H1 (cell line): ENCODE results near the gene PITX1. TPM values are rescaled to one million over a fixed set of nuclear protein-coding genes. Genes with fewer than 3 reads are reported as not detected.

Experiments used
- CTCF ChIP-seq, 3 experiments: IDR thresholded peaks; 1 replicate in 2 of 3; 2 replicates in 1 of 3; pipeline versions ENCODE4 v1.5.1 to v1.6.1; 2011; ENCODE audit warnings: low read length in 3 of 3, mild to moderate bottlenecking in 3 of 3, inconsistent platforms in 2 of 3, low read depth in 1 of 3, moderate library complexity in 1 of 3; ENCODE audit not compliant: insufficient read depth in 1 of 3; ENCODE audit errors: control extremely low read depth in 1 of 3
- HDAC6 ChIP-seq: IDR thresholded peaks from one replicate; pipeline ENCODE4 v1.7.1; 2012; ENCODE audit warnings: low read depth, mild to moderate bottlenecking, inconsistent platforms, low read length, moderate library complexity
- KDM1A ChIP-seq: fragments of 200-600, 300-600 bp; sonication (generic); IDR thresholded peaks from 2 replicates; pipeline ENCODE4 v1.7.1; 2016; ENCODE audit warnings: mild to moderate bottlenecking, low read length, borderline replicate concordance
- MAX ChIP-seq: IDR thresholded peaks from 2 replicates; pipeline ENCODE4 v1.6.1; 2012; ENCODE audit warnings: inconsistent platforms
- POLR2A ChIP-seq, 2 experiments: IDR thresholded peaks; 1 replicate in 1 of 2; 2 replicates in 1 of 2; pipeline ENCODE4 v1.6.1; 2011; ENCODE audit warnings: low read depth in 2 of 2, low read length in 2 of 2, mild to moderate bottlenecking in 2 of 2; ENCODE audit errors: control extremely low read depth in 1 of 2
- POLR2AphosphoS5 ChIP-seq: IDR thresholded peaks from 2 replicates; pipeline ENCODE4 v1.6.1; 2011; ENCODE audit warnings: low read depth, low read length
- SP4 ChIP-seq: IDR thresholded peaks from 2 replicates; pipeline ENCODE4 v1.6.1; 2012; ENCODE audit warnings: low read length, inconsistent platforms
- TAF1 ChIP-seq: IDR thresholded peaks from 2 replicates; pipeline ENCODE4 v1.6.1; 2011; ENCODE audit warnings: mild to moderate bottlenecking, low read depth, low read length
- TCF12 ChIP-seq: IDR thresholded peaks from 2 replicates; pipeline ENCODE4 v1.6.1; 2011; ENCODE audit warnings: low read depth, mild to moderate bottlenecking, low read length
- TEAD4 ChIP-seq: IDR thresholded peaks from 2 replicates; pipeline ENCODE4 v1.6.1; 2012; ENCODE audit warnings: low read depth, low read length, inconsistent platforms, mixed read lengths
- polyA plus RNA-seq, 7 experiments: library from polyadenylated mRNA; depleted of rRNA in 3 of 7; stranded (reverse) in 5 of 7; unstranded in 2 of 7; fragments of >200 nt in 5 of 7; fragments of 200-250 nt in 2 of 7; gene quantifications; 1 replicate in 5 of 7; 2 replicates in 1 of 7; 4 replicates in 1 of 7; pipeline versions ENCODE4 v1.2.1 to v1.2.3, GENCODE V29; 2011 to 2013; ENCODE audit warnings: missing spikeins in 2 of 7, mixed read lengths in 2 of 7
- total RNA-seq: library from RNA; stranded (reverse); fragmentation: NEBNext Ultra II Directional; extraction: Animal tissue kit (Norgen Biotek cat#: 25700); gene quantifications from 2 replicates; pipeline ENCODE4 v1.2.1, GENCODE V29; 2021

The PITX1 gene
- total and polyA plus RNA-seq, 2 of the 8 experiments (the other 6 are each of a cell fraction or from before 2014, with no cell fraction given), result 0.03 TPM; not detected in 1

GRCh38 chr5:135053989-135054388 is 20.0 kb upstream of the PITX1 start (continued):
- TF ChIP-seq CTCF (IDR thresholded peaks at IDR 0.05; ENCODE audit: control extremely low read depth in 1 of 3, insufficient read depth in 1 of 3, low read depth in 1 of 3, low read length in 3 of 3) (no peak), TCF12 (no peak), SP4 (no peak), POLR2A (IDR thresholded peaks at IDR 0.05; ENCODE audit: control extremely low read depth in 1 of 2, low read depth in 2 of 2, low read length in 2 of 2) (no peak), MAX (no peak), KDM1A (no peak), TEAD4 (no peak), POLR2AphosphoS5 (no peak), HDAC6 (no peak), TAF1 (no peak)
